ENCODE measurements around the gene STAB1. TPM values are rescaled to one million over a fixed set of nuclear protein-coding genes. Genes with fewer than 3 reads are reported as not detected.

Gene STAB1
- total and polyA plus RNA-seq, 2 of the 8 experiments (the other 6 are each of a cell fraction or from before 2014, with no cell fraction given) = 1.0 to 1.9 TPM

DNA sequence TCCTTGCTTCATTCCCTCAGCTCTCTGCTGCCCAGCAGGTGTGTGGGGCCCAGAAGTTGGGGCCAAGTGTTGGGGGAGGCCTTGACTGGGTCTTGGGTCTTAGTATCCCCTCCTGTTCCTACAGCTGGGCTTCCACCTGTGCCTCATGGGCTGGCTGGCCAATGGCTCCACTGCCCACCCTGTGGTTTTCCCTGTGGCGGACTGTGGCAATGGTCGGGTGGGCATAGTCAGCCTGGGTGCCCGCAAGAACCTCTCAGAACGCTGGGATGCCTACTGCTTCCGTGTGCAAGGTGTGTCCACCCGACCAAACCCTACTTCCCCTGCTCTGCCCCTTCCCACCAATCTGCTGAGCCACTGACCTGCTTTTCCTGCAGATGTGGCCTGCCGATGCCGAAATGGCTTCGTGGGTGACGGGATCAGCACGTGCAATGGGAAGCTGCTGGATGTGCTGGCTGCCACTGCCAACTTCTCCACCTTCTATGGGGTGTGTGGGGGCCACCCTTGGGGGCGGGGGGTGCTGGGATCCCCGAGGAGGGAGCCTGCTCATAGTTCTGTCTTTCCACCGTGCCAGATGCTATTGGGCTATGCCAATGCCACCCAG, 27.6 kb downstream of the STAB1 start:
- Histone ChIP-seq H3K9ac (replicated peaks in 1 of 4; ENCODE audit: extremely low read depth in 1 of 4, low read depth in 3 of 4, low read length in 3 of 4) (no peak overlapping the region; a peak in 1 of 7 replicates), H3K56ac (replicated peaks; ENCODE audit: insufficient read length, low read depth, low read length) (no peak overlapping the region), H3K4me2 (ENCODE audit: insufficient read depth in 1 of 2, low read depth in 2 of 2, low read length in 2 of 2) (no peak overlapping the region), H3K14ac (ENCODE audit: insufficient read length) (no peak overlapping the region), H2AFZ (ENCODE audit: low read length) (no peak overlapping the region), H3K23ac (ENCODE audit: insufficient read length) (no peak overlapping the region), H2AK5ac (ENCODE audit: low read depth, low read length) (no peak overlapping the region), H3K23me2 (ENCODE audit: low read depth, low read length) (no peaks in the 10 kb centered on the region; the same call in 1 of the 2 replicates), H3K18ac (ENCODE audit: extremely low read depth, low read length) (no peak overlapping the region), H3K79me1 (ENCODE audit: low read depth, low read length) (0 out of 2 replicates have a peak, but pooled peaks cover under 1% of the 10 kb centered on the region), H4K20me1 (replicated peaks in 1 of 2; ENCODE audit: control insufficient read depth in 1 of 2, insufficient read depth in 2 of 2, low read length in 2 of 2) (peaks cover 3 to 28% of the 10 kb centered on the region in 2 experiments), H2BK120ac (replicated peaks; ENCODE audit: low read depth, low read length) (no peak overlapping the region), H2BK12ac (ENCODE audit: low read depth, low read length) (no peak overlapping the region), H3K4me3 (ENCODE audit: extremely low read depth in 1 of 4, insufficient read depth in 2 of 4, low read depth in 3 of 4, low read length in 4 of 4) (no peak overlapping the region), H3K4ac (replicated peaks; ENCODE audit: insufficient read length, low read depth, low read length) (no peak overlapping the region), H2BK15ac (ENCODE audit: low read length) (no peak overlapping the region), H4K5ac (ENCODE audit: insufficient read length, low read depth, low read length) (no peak overlapping the region), H3K27ac (ENCODE audit: low read depth, low read length) (no peak overlapping the region), H3K4me1 (replicated peaks in 1 of 4; ENCODE audit: control insufficient read depth in 3 of 4, insufficient read depth in 4 of 4, low read length in 3 of 4) (peaks cover 0 to 6% (median 4%) of the 10 kb centered on the region in 4 experiments; a peak in 5 of 7 replicates), H3K9me3 (ENCODE audit: insufficient read depth in 2 of 2, low read depth in 1 of 2, low read length in 1 of 2) (no peaks in the 10 kb centered on the region), H2BK20ac (ENCODE audit: low read length) (no peak overlapping the region), H4K8ac (ENCODE audit: extremely low read depth, insufficient read depth, low read length) (no peak overlapping the region), H4K91ac (replicated peaks; ENCODE audit: insufficient read length, low read length) (no peak overlapping the region), H3K79me2 (ENCODE audit: control insufficient read depth in 1 of 2, insufficient read depth in 2 of 2, low read length in 2 of 2) (no peaks in the 10 kb centered on the region), H2BK5ac (ENCODE audit: low read depth, low read length) (no peak overlapping the region; the same call in 1 of the 2 replicates), H3K27me3 (replicated peaks in 1 of 4; ENCODE audit: control insufficient read depth in 3 of 4, extremely low read depth in 1 of 4, insufficient read depth in 3 of 4, low read length in 3 of 4) (peaks cover 0 to 8% (median 3%) of the 10 kb centered on the region in 4 experiments; a peak in 5 of 7 replicates), H3K36me3 (ENCODE audit: control insufficient read depth in 2 of 4, insufficient read depth in 4 of 4, low read length in 3 of 4) (peaks cover 16 to 47% (median 27%) of the 10 kb centered on the region in 4 experiments)
- ChIA-PET POLR2A (ENCODE audit: partially characterized antibody) (interaction anchor here (0.7 to 3.5 kb wide), 7 partner anchors 10 to 57 kb away, joined by 3 to 16 read pairs (median 5); partner anchors contain the start of genes STAB1 and UQCC5), CTCF (ENCODE audit: partially characterized antibody) (no interaction called here)
- 90% methylated on average over 11 of the region's 14 CpGs; no CpG with 5 or more reads in 1 of the 2 experiments for WGBS, 2 experiments (ENCODE audit: extremely low coverage in 1 of 2, insufficient coverage in 1 of 2, insufficient read length in 1 of 2, insufficient replicate concordance in 2 of 2, low coverage in 1 of 2, low lambda C conversion rate in 2 of 2, missing lambda C conversion rate in 1 of 2)
- FAIRE-seq = no peak
- DNase-seq (ENCODE audit: low read depth in 1 of 2, low spot score in 2 of 2) = no peak
- TF ChIP-seq HDAC2 (IDR thresholded peaks at IDR 0.05; ENCODE audit: borderline replicate concordance in 1 of 2, low read depth in 2 of 2, low read length in 2 of 2) (no peak), TAF7 (optimal IDR thresholded peaks at IDR 0.05; ENCODE audit: borderline replicate concordance, low read depth, low read length) (no peak), SIN3A (conservative IDR thresholded peaks at IDR 0.05 in 1 of 2, IDR thresholded peaks at IDR 0.05 in 1 of 2; ENCODE audit: low read depth in 1 of 2, low read length in 2 of 2) (no peak), BRCA1 (IDR thresholded peaks at IDR 0.05; ENCODE audit: low read depth, low read length) (no peak), RNF2 (IDR thresholded peaks at IDR 0.05; ENCODE audit: borderline replicate concordance, low read depth, low read length, missing control alignments, poor library complexity, severe bottlenecking) (no peak), EGR1 (IDR thresholded peaks at IDR 0.05; ENCODE audit: borderline replicate concordance, low read depth, low read length) (no peak), SUZ12 (IDR thresholded peaks at IDR 0.05; ENCODE audit: low read length) (no peak), RXRA (IDR thresholded peaks at IDR 0.05; ENCODE audit: insufficient read depth, low read depth, low read length) (no peak), KDM1A (IDR thresholded peaks at IDR 0.05; ENCODE audit: borderline replicate concordance, low read length) (no peak), SP2 (IDR thresholded peaks at IDR 0.05; ENCODE audit: low read length) (no peak), MAFK (IDR thresholded peaks at IDR 0.05; ENCODE audit: low read depth, low read length) (no peak)
